ENCODE measurements around the gene KCNMB4. TPM values are rescaled to one million over a fixed set of nuclear protein-coding genes. Genes with fewer than 3 reads are reported as not detected.
A peak's percentile ranks its signal among the peaks of the same experiment; 100 is the strongest.
"Not testable (repeated sequence)": the region's sequence is repeated elsewhere in the genome, so short reads cannot be mapped to it uniquely, and the experiment has no call there.

Gene KCNMB4
- total RNA-seq, 2 donors from 2014 or later: 2.3 to 2.6 TPM

GRCh38 chr12:70366581-70367257, 629 bp downstream of the KCNMB4 start:
- DNase-seq (peak; percentile 40), ATAC-seq (peak; percentile 29 to 38)
- intact Hi-C loops (cut with DNase I): loop anchor here in 1 of 2 donors (5.0 kb wide), 1 partner anchor 211 kb away; no protein-coding TSS in a partner anchor

- intact Hi-C loops (cut with DNase I): loop anchor here in 1 of 2 donors (5.0 kb wide), 1 partner anchor 210 kb away; no protein-coding TSS in a partner anchor
- ATAC-seq: peak in 1 of 2 donors; percentile 6
- DNase-seq: no peak
Measured at GRCh38 chr12:70367258-70368141, 1.4 kb downstream of the KCNMB4 start.

GRCh38 chr12:70372881-70373280, 6.8 kb downstream of the KCNMB4 start:
- ATAC-seq (no peak), DNase-seq (no peak)
- intact Hi-C loops (cut with DNase I): no loop called here

GRCh38 chr12:70379846-70380245, 13.8 kb downstream of the KCNMB4 start:
- intact Hi-C loops (cut with DNase I): no loop called here
- DNase-seq (no peak), ATAC-seq (no peak)

GRCh38 chr12:70383484-70383883, 17.4 kb downstream of the KCNMB4 start:
- intact Hi-C loops (cut with DNase I): no loop called here
- DNase-seq (no peak), ATAC-seq (no peak)

GRCh38 chr12:70383886-70384285, 17.8 kb downstream of the KCNMB4 start:
- ATAC-seq: no peak

GRCh38 chr12:70386771-70387170, 20.7 kb downstream of the KCNMB4 start:
- DNase-seq (no peak), ATAC-seq (no peak)
- intact Hi-C loops (cut with DNase I): no loop called here

More at GRCh38 chr12:70383886-70384285, 17.8 kb downstream of the KCNMB4 start:
- intact Hi-C loops (cut with DNase I): no loop called here
- DNase-seq: no peak

GRCh38 chr12:70389678-70390077, 23.6 kb downstream of the KCNMB4 start:
- DNase-seq: no peak
- intact Hi-C loops (cut with DNase I): no loop called here
- no peak for ATAC-seq

- ATAC-seq; intact Hi-C loops (cut with DNase I); DNase-seq: not testable (repeated sequence)
Measured at GRCh38 chr12:70392631-70393030, 26.5 kb downstream of the KCNMB4 start.

GRCh38 chr12:70393787-70394499, 27.9 kb downstream of the KCNMB4 start:
- ATAC-seq: no peak
- no peak for DNase-seq
- intact Hi-C loops (cut with DNase I): no loop called here

- no peak for ATAC-seq
- DNase-seq: no peak
- intact Hi-C loops (cut with DNase I): no loop called here
Measured at GRCh38 chr12:70398002-70398401, 31.9 kb downstream of the KCNMB4 start.

GRCh38 chr12:70398862-70399261, 32.8 kb downstream of the KCNMB4 start:
- intact Hi-C loops (cut with DNase I): no loop called here
- ATAC-seq (no peak), DNase-seq (no peak)

- ATAC-seq: no peak
- DNase-seq: no peak
- intact Hi-C loops (cut with DNase I): no loop called here
Measured at GRCh38 chr12:70399311-70399710, 33.2 kb downstream of the KCNMB4 start.

- DNase-seq: no peak
- intact Hi-C loops (cut with DNase I): no loop called here
Measured at GRCh38 chr12:70400124-70400523, 34.0 kb downstream of the KCNMB4 start.

GRCh38 chr12:70402597-70402996, 36.5 kb downstream of the KCNMB4 start:
- DNase-seq (no peak), ATAC-seq (no peak)
- intact Hi-C loops (cut with DNase I): no loop called here

More at GRCh38 chr12:70400124-70400523, 34.0 kb downstream of the KCNMB4 start:
- ATAC-seq: no peak

- intact Hi-C loops (cut with DNase I): no loop called here
- ATAC-seq (no peak), DNase-seq (no peak)
Measured at GRCh38 chr12:70403826-70404225, 37.7 kb downstream of the KCNMB4 start.

- intact Hi-C loops (cut with DNase I): no loop called here
- DNase-seq: no peak
- no peak for ATAC-seq
Measured at GRCh38 chr12:70408004-70408790, 42.1 kb downstream of the KCNMB4 start.

GRCh38 chr12:70415987-70416386, 49.9 kb downstream of the KCNMB4 start:
- ATAC-seq (no peak), DNase-seq (no peak)
- intact Hi-C loops (cut with DNase I): no loop called here

- DNase-seq: no peak
- intact Hi-C loops (cut with DNase I): no loop called here
- no peak for ATAC-seq
Measured at GRCh38 chr12:70417121-70417520, 51.0 kb downstream of the KCNMB4 start.

All from left cardiac atrium (tissue), 4 donors.